Osteoblast (primary cell): ENCODE results near the gene LSM14A. TPM values are rescaled to one million over a fixed set of nuclear protein-coding genes. Genes with fewer than 3 reads are reported as not detected.
"Not testable (repeated sequence)": the region's sequence is repeated elsewhere in the genome, so short reads cannot be mapped to it uniquely, and the experiment has no call there.

Experiments used
- DNase-seq: peaks from one replicate; pipeline ENCODE4 v3.0.0; 2011; ENCODE audit warnings: low spot score, mixed read lengths; ENCODE audit not compliant: insufficient read length; ENCODE audit errors: missing footprints
- H2AFZ ChIP-seq: 2 replicates; pipeline ENCODE4 v1.6.0; 2011; ENCODE audit warnings: mild to moderate bottlenecking, low read length
- H3K27ac ChIP-seq: 2 replicates; pipeline ENCODE4 v1.5.1; 2011; ENCODE audit warnings: mild to moderate bottlenecking, low read depth, low read length, moderate library complexity
- H3K27me3 ChIP-seq: 2 replicates; pipeline ENCODE4 v1.6.0; 2012; ENCODE audit warnings: mild to moderate bottlenecking, control low read depth, inconsistent platforms, low read length, moderate library complexity; ENCODE audit not compliant: insufficient read depth
- H3K36me3 ChIP-seq: 2 replicates; pipeline ENCODE4 v1.5.1; 2011; ENCODE audit warnings: mild to moderate bottlenecking, low read length, control low read depth, moderate library complexity; ENCODE audit not compliant: insufficient read depth
- H3K4me1 ChIP-seq: 2 replicates; pipeline ENCODE4 v1.5.1; 2011; ENCODE audit warnings: mild to moderate bottlenecking, low read length, control low read depth, moderate library complexity; ENCODE audit not compliant: insufficient read depth
- H3K4me2 ChIP-seq: 2 replicates; pipeline ENCODE4 v1.6.0; 2011; ENCODE audit warnings: mild to moderate bottlenecking, low read length; ENCODE audit not compliant: insufficient read depth
- H3K4me3 ChIP-seq: fragments of 200-600 bp; sonication (generic); 3 replicates; pipeline ENCODE4 v1.5.1; 2012; ENCODE audit warnings: mild to moderate bottlenecking, low read length, inconsistent platforms; ENCODE audit not compliant: insufficient read depth
- H3K79me2 ChIP-seq: 2 replicates; pipeline ENCODE4 v1.6.0; 2012; ENCODE audit warnings: mild to moderate bottlenecking, low read length, control low read depth, inconsistent platforms; ENCODE audit not compliant: insufficient read depth
- H3K9me3 ChIP-seq: 2 replicates; pipeline ENCODE4 v1.5.1; 2011; ENCODE audit warnings: low read depth, low read length, control low read depth
- H4K20me1 ChIP-seq: 2 replicates; pipeline ENCODE4 v1.6.0; 2012; ENCODE audit warnings: mild to moderate bottlenecking, low read length, control low read depth; ENCODE audit not compliant: insufficient read depth
- CTCF ChIP-seq: IDR thresholded peaks from 2 replicates; pipeline ENCODE4 v1.5.1; 2011; ENCODE audit warnings: mild to moderate bottlenecking, low read depth, low read length, moderate library complexity; ENCODE audit errors: extremely low read depth
- total RNA-seq: library from RNA; depleted of rRNA; stranded (reverse); fragments of >200 nt; gene quantifications from 2 replicates; pipeline ENCODE4 v1.2.3, GENCODE V29; 2012

LSM14A gene
- total RNA-seq, 1 donor = 85.8 TPM

- Histone ChIP-seq H3K36me3 (peaks cover 58% of the 10 kb centered on the region), H3K79me2 (peaks cover 20% of the 10 kb centered on the region), H3K4me1 (peaks cover 5% of the 10 kb centered on the region), H3K9me3 (no peaks in the 10 kb centered on the region), H3K4me2 (no peak overlapping the region), H3K4me3 (no peak overlapping the region), H3K27me3 (no peaks in the 10 kb centered on the region), H2AFZ (no peak overlapping the region), H4K20me1 (peaks cover 3% of the 10 kb centered on the region), H3K27ac (no peak overlapping the region)
- DNase-seq = no peak
- TF ChIP-seq CTCF = no peak
Measured at GRCh38 chr19:34213283-34213682, 41.0 kb downstream of the LSM14A start.

- Histone ChIP-seq H3K79me2 (peaks cover 21% of the 10 kb centered on the region), H3K4me1 (peaks cover 11% of the 10 kb centered on the region), H3K9me3 (no peaks in the 10 kb centered on the region), H3K27me3 (no peaks in the 10 kb centered on the region), H2AFZ (no peak overlapping the region), H3K27ac (no peak overlapping the region), H3K4me3 (no peak overlapping the region), H4K20me1 (peaks cover 8% of the 10 kb centered on the region), H3K36me3 (peaks cover 51% of the 10 kb centered on the region), H3K4me2 (no peak overlapping the region)
- no peak for TF ChIP-seq CTCF
- no peak for DNase-seq
Measured at GRCh38 chr19:34214040-34214439, 41.7 kb downstream of the LSM14A start.

- Histone ChIP-seq H3K36me3 (peaks cover 50% of the 10 kb centered on the region), H3K27me3 (no peaks in the 10 kb centered on the region), H2AFZ (no peak overlapping the region), H3K9me3 (no peaks in the 10 kb centered on the region), H3K4me3 (no peak overlapping the region), H4K20me1 (peaks cover 8% of the 10 kb centered on the region), H3K27ac (no peak overlapping the region), H3K4me2 (no peak overlapping the region), H3K4me1 (peaks cover 13% of the 10 kb centered on the region), H3K79me2 (peaks cover 21% of the 10 kb centered on the region)
- no peak for TF ChIP-seq CTCF
- DNase-seq = no peak
Measured at GRCh38 chr19:34215006-34215665, 42.8 kb downstream of the LSM14A start.

- TF ChIP-seq CTCF = no peak
- Histone ChIP-seq H3K27ac (no peak overlapping the region), H3K36me3 (peaks cover 50% of the 10 kb centered on the region), H3K4me2 (no peak overlapping the region), H3K27me3 (no peaks in the 10 kb centered on the region), H2AFZ (no peak overlapping the region), H3K4me1 (peaks cover 13% of the 10 kb centered on the region), H3K79me2 (peaks cover 22% of the 10 kb centered on the region), H3K4me3 (no peak overlapping the region), H3K9me3 (no peaks in the 10 kb centered on the region), H4K20me1 (peaks cover 13% of the 10 kb centered on the region)
- no peak for DNase-seq
Measured at GRCh38 chr19:34215666-34216038, 43.3 kb downstream of the LSM14A start.

- H3K9me3 ChIP-seq, H3K27ac ChIP-seq, H3K4me3 ChIP-seq, H3K27me3 ChIP-seq, H2AFZ ChIP-seq, DNase-seq, H3K4me2 ChIP-seq: not testable (repeated sequence)
- Histone ChIP-seq H3K4me1 (peaks cover 13% of the 10 kb centered on the region), H3K36me3 (peaks cover 54% of the 10 kb centered on the region), H4K20me1 (peaks cover 17% of the 10 kb centered on the region), H3K79me2 (peaks cover 28% of the 10 kb centered on the region)
Measured at GRCh38 chr19:34216745-34217219, 44.5 kb downstream of the LSM14A start.
